ENCODE data around the gene PPP2R5D. TPM values are rescaled to one million over a fixed set of nuclear protein-coding genes. Genes with fewer than 3 reads are reported as not detected.
"Not testable (repeated sequence)": the region's sequence is repeated elsewhere in the genome, so short reads cannot be mapped to it uniquely, and the experiment has no call there.

PPP2R5D gene
- total and polyA plus RNA-seq, 4 donors: 6.7 to 13.9 (median 13.2) TPM

DNA sequence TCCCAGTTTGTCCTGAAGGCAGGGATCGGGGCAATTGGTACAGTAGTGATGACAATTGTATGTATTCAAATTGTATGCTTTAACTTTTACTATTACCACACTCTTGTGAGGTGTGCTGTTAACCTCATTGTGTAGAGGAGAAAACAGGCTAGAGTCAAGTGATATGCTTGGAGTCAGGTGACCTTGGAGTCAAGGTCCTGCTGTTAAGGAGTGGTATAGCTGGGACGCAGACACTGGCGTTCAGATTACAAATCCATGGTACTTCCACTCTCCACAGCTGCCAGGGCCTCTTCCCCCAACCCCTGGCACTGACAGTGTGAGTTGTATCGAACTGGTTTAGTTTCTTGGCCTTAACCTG lies 44.6 kb upstream of the PPP2R5D start:
- Histone ChIP-seq H3K36me3 (ENCODE audit: control insufficient read depth in 4 of 4, insufficient read depth in 3 of 4, low read depth in 1 of 4, low read length in 3 of 4) (peaks cover 0 to 21% (median 4%) of the 10 kb centered on the region in 4 donors), H3K4me1 (ENCODE audit: control insufficient read depth in 4 of 4, insufficient read depth in 4 of 4, low read length in 3 of 4) (peaks cover 23 to 58% (median 52%) of the 10 kb centered on the region in 4 donors), H3K9ac (ENCODE audit: low read depth in 1 of 2, low read length in 2 of 2) (no peak overlapping the region), H3K27ac (ENCODE audit: low read depth in 1 of 2, low read length in 2 of 2) (peak overlapping the region; percentile 40 to 83), H3K9me3 (ENCODE audit: control insufficient read depth in 4 of 4, low read length in 3 of 4) (no peaks in the 10 kb centered on the region), H3K27me3 (ENCODE audit: control insufficient read depth in 4 of 4, insufficient read depth in 4 of 4, low read length in 3 of 4) (no peaks in the 10 kb centered on the region), H3K4me3 (ENCODE audit: low read depth in 1 of 3, low read length in 3 of 3) (no peak overlapping the region)
- TF ChIP-seq HNF4G (IDR thresholded peaks at IDR 0.05) (no peak), RXRA (IDR thresholded peaks at IDR 0.05) (peak in 1 of 2 donors; percentile 11), SP1 (IDR thresholded peaks at IDR 0.05) (peak; percentile 65), TAF1 (conservative IDR thresholded peaks at IDR 0.05) (peak; percentile 42), FOXA1 (IDR thresholded peaks at IDR 0.05) (no peak), GABPA (IDR thresholded peaks at IDR 0.05 in 1 of 2, conservative IDR thresholded peaks at IDR 0.05 in 1 of 2) (peak in 1 of 2 donors; percentile 25), NR2F2 (IDR thresholded peaks at IDR 0.05) (peak; percentile 19), RAD21 (IDR thresholded peaks at IDR 0.05) (peak; percentile 0)
- DNase-seq (ENCODE audit: low spot score): no peak
- 34% methylated on average over 4 of the region's 4 CpGs for WGBS

DNA sequence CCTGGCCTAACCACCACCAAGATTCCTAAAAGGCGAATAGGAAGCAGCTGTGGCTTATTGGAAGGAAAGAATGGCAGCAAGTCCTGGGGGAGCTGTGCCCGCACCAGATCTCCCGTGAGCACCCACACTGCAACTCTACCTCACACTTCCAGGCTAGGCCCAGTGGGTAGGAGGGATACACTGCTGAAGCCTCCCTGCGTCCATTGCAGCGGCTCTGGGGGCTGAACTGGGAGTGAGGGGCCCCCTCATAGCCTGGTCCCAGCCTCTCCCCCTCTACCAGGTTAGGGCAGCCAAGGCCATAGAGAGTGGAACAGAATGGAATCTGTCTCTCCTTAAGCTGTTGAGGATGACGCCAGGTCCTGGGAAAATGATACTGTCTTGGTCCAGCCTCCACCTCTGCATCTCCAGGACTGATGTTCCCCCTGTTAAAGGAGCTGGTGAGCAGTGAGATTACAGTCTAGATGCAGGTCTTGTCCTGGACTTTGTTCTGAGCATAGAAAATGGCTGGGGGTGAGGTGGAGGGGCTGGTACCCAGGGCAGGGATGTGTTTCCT lies 43.8 kb upstream of the PPP2R5D start:
- TF ChIP-seq TAF1 (conservative IDR thresholded peaks at IDR 0.05) (no peak), HNF4A (conservative IDR thresholded peaks at IDR 0.05) (no peak), FOXA1 (IDR thresholded peaks at IDR 0.05) (no peak), GABPA (IDR thresholded peaks at IDR 0.05 in 1 of 2, conservative IDR thresholded peaks at IDR 0.05 in 1 of 2) (no peak), SP1 (IDR thresholded peaks at IDR 0.05) (no peak)
- Histone ChIP-seq H3K4me1 (ENCODE audit: control insufficient read depth in 4 of 4, insufficient read depth in 4 of 4, low read length in 3 of 4) (peaks cover 23 to 57% (median 51%) of the 10 kb centered on the region in 4 donors), H3K4me3 (ENCODE audit: low read depth in 1 of 3, low read length in 3 of 3) (no peak overlapping the region), H3K36me3 (ENCODE audit: control insufficient read depth in 4 of 4, insufficient read depth in 3 of 4, low read depth in 1 of 4, low read length in 3 of 4) (peaks cover 0 to 19% (median 2%) of the 10 kb centered on the region in 4 donors), H3K27me3 (ENCODE audit: control insufficient read depth in 4 of 4, insufficient read depth in 4 of 4, low read length in 3 of 4) (no peaks in the 10 kb centered on the region), H3K9ac (ENCODE audit: low read depth in 1 of 2, low read length in 2 of 2) (no peak overlapping the region), H3K9me3 (ENCODE audit: control insufficient read depth in 4 of 4, low read length in 3 of 4) (no peaks in the 10 kb centered on the region), H3K27ac (ENCODE audit: low read depth in 1 of 2, low read length in 2 of 2) (no peak overlapping the region)
- 87% methylated on average over 6 of the region's 6 CpGs for WGBS
- DNase-seq (ENCODE audit: low spot score): no peak

DNA sequence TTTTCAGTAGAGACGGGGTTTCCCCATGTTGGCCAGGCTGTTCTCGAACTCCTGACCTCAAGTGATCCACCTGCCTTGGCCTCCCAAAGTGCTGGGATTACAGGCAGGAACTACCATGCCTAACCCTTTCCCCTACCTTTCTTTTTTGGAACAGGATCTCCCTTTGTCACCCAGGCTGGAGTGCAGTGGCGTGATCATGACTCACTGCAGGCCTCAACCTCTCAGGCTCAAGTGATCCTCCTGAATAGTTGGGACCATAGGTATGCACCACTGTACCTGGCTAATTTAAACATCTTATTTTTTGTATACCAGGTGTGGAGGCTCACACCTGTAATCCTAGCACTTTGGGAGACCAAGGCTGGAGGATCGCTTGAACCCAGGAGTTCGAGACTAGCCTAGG lies 43.0 kb upstream of the PPP2R5D start:
- H3K27me3 ChIP-seq (ENCODE audit: control insufficient read depth in 4 of 4, insufficient read depth in 4 of 4, low read length in 3 of 4); H3K27ac ChIP-seq (ENCODE audit: low read depth in 1 of 2, low read length in 2 of 2); H3K4me3 ChIP-seq (ENCODE audit: low read depth in 1 of 3, low read length in 3 of 3); H3K9me3 ChIP-seq (ENCODE audit: control insufficient read depth in 4 of 4, low read length in 3 of 4); DNase-seq (ENCODE audit: low spot score); H3K9ac ChIP-seq (ENCODE audit: low read depth in 1 of 2, low read length in 2 of 2): not testable (repeated sequence)
- Histone ChIP-seq H3K4me1 (ENCODE audit: control insufficient read depth in 4 of 4, insufficient read depth in 4 of 4, low read length in 3 of 4) (peaks cover 23 to 51% (median 47%) of the 10 kb centered on the region in 4 donors), H3K36me3 (ENCODE audit: control insufficient read depth in 4 of 4, insufficient read depth in 3 of 4, low read depth in 1 of 4, low read length in 3 of 4) (peaks cover 0 to 11% (median 0%) of the 10 kb centered on the region in 4 donors)
- WGBS: 96% methylated on average over 5 of the region's 5 CpGs

DNA sequence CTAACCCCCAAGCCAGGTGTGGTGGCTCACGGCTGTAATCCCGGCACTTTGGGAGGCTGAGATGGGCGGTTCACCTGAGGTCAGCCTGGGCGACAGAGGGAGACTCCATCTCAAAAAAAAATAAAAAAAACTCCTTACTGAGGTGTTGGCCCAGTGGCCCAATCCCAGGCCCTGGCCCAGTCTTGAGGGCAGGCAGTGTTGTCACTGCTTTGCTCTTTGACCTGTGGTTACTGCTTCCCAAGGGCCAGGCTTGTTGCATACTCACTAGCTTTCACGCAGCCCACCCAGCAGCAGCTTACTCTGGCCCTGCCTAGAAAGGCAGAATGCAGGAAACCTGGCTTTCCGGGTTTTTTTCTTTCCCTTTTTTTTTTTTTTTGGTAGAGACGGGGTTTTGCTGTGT lies 41.9 kb upstream of the PPP2R5D start:
- Histone ChIP-seq H3K36me3 (ENCODE audit: control insufficient read depth in 4 of 4, insufficient read depth in 3 of 4, low read depth in 1 of 4, low read length in 3 of 4) (peaks cover 0 to 8% (median 0%) of the 10 kb centered on the region in 4 donors), H3K9ac (ENCODE audit: low read depth in 1 of 2, low read length in 2 of 2) (no peak overlapping the region), H3K27me3 (ENCODE audit: control insufficient read depth in 4 of 4, insufficient read depth in 4 of 4, low read length in 3 of 4) (no peaks in the 10 kb centered on the region), H3K9me3 (ENCODE audit: control insufficient read depth in 4 of 4, low read length in 3 of 4) (no peaks in the 10 kb centered on the region), H3K27ac (ENCODE audit: low read depth in 1 of 2, low read length in 2 of 2) (no peak overlapping the region), H3K4me3 (ENCODE audit: low read depth in 1 of 3, low read length in 3 of 3) (no peak overlapping the region), H3K4me1 (ENCODE audit: control insufficient read depth in 4 of 4, insufficient read depth in 4 of 4, low read length in 3 of 4) (peaks cover 23 to 42% (median 36%) of the 10 kb centered on the region in 4 donors)
- WGBS: 45% methylated on average over 7 of the region's 7 CpGs
- DNase-seq (ENCODE audit: low spot score): peak; percentile 49
- TF ChIP-seq, protein P1, sequence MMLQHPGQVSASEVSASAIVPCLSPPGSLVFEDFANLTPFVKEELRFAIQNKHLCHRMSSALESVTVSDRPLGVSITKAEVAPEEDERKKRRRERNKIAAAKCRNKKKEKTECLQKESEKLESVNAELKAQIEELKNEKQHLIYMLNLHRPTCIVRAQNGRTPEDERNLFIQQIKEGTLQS (IDR thresholded peaks at IDR 0.05): no peak
- TF ChIP-seq, protein P2, sequence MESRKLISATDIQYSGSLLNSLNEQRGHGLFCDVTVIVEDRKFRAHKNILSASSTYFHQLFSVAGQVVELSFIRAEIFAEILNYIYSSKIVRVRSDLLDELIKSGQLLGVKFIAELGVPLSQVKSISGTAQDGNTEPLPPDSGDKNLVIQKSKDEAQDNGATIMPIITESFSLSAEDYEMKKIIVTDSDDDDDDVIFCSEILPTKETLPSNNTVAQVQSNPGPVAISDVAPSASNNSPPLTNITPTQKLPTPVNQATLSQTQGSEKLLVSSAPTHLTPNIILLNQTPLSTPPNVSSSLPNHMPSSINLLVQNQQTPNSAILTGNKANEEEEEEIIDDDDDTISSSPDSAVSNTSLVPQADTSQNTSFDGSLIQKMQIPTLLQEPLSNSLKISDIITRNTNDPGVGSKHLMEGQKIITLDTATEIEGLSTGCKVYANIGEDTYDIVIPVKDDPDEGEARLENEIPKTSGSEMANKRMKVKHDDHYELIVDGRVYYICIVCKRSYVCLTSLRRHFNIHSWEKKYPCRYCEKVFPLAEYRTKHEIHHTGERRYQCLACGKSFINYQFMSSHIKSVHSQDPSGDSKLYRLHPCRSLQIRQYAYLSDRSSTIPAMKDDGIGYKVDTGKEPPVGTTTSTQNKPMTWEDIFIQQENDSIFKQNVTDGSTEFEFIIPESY (IDR thresholded peaks at IDR 0.05): no peak
- TF ChIP-seq, protein P3, sequence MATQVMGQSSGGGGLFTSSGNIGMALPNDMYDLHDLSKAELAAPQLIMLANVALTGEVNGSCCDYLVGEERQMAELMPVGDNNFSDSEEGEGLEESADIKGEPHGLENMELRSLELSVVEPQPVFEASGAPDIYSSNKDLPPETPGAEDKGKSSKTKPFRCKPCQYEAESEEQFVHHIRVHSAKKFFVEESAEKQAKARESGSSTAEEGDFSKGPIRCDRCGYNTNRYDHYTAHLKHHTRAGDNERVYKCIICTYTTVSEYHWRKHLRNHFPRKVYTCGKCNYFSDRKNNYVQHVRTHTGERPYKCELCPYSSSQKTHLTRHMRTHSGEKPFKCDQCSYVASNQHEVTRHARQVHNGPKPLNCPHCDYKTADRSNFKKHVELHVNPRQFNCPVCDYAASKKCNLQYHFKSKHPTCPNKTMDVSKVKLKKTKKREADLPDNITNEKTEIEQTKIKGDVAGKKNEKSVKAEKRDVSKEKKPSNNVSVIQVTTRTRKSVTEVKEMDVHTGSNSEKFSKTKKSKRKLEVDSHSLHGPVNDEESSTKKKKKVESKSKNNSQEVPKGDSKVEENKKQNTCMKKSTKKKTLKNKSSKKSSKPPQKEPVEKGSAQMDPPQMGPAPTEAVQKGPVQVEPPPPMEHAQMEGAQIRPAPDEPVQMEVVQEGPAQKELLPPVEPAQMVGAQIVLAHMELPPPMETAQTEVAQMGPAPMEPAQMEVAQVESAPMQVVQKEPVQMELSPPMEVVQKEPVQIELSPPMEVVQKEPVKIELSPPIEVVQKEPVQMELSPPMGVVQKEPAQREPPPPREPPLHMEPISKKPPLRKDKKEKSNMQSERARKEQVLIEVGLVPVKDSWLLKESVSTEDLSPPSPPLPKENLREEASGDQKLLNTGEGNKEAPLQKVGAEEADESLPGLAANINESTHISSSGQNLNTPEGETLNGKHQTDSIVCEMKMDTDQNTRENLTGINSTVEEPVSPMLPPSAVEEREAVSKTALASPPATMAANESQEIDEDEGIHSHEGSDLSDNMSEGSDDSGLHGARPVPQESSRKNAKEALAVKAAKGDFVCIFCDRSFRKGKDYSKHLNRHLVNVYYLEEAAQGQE (IDR thresholded peaks at IDR 0.05): no peak
- TF ChIP-seq, protein P4, sequence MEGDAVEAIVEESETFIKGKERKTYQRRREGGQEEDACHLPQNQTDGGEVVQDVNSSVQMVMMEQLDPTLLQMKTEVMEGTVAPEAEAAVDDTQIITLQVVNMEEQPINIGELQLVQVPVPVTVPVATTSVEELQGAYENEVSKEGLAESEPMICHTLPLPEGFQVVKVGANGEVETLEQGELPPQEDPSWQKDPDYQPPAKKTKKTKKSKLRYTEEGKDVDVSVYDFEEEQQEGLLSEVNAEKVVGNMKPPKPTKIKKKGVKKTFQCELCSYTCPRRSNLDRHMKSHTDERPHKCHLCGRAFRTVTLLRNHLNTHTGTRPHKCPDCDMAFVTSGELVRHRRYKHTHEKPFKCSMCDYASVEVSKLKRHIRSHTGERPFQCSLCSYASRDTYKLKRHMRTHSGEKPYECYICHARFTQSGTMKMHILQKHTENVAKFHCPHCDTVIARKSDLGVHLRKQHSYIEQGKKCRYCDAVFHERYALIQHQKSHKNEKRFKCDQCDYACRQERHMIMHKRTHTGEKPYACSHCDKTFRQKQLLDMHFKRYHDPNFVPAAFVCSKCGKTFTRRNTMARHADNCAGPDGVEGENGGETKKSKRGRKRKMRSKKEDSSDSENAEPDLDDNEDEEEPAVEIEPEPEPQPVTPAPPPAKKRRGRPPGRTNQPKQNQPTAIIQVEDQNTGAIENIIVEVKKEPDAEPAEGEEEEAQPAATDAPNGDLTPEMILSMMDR (IDR thresholded peaks at IDR 0.05; ENCODE audit: low read depth, low read length, missing input control): no peak
- TF ChIP-seq NR2F2 (IDR thresholded peaks at IDR 0.05) (peak; percentile 22), RXRA (IDR thresholded peaks at IDR 0.05) (peak; percentile 42 to 56), JUND (IDR thresholded peaks at IDR 0.05) (no peak), GABPA (IDR thresholded peaks at IDR 0.05 in 1 of 2, conservative IDR thresholded peaks at IDR 0.05 in 1 of 2) (no peak), FOXA2 (IDR thresholded peaks at IDR 0.05) (no peak), YY1 (IDR thresholded peaks at IDR 0.05) (no peak), SP1 (IDR thresholded peaks at IDR 0.05) (peak; percentile 38), RAD21 (IDR thresholded peaks at IDR 0.05) (no peak)
